Right hindlimb (tissue), 1 donor: ENCODE results near the gene FAM131B.
"Not testable (repeated sequence)": the region's sequence is repeated elsewhere in the genome, so short reads cannot be mapped to it uniquely, and the experiment has no call there.

Source experiments
- DNase-seq: peaks from one replicate; pipeline ENCODE4 v3.0.0-alpha.2; 2018

The FAM131B gene

DNA sequence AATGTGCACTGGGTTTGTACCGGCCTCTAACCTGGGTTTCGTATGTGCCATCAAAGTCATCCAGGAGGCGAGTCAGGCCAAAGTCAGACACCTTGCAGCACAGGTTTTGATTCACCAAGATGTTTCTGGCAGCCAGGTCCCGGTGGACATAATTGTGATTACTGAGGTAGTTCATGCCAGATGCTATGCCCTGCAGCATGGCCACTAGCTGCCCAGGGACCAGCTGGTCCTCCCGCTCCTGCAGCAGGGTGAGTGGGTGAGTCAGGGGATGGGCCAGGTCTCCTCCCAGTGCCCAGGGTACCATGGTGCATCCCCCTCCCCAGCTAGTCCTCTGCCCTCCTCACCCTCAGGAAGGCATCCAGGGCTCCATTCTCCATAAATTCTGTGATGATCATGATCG lies 32.3 kb upstream of the FAM131B start:
- DNase-seq, result no peak

DNA sequence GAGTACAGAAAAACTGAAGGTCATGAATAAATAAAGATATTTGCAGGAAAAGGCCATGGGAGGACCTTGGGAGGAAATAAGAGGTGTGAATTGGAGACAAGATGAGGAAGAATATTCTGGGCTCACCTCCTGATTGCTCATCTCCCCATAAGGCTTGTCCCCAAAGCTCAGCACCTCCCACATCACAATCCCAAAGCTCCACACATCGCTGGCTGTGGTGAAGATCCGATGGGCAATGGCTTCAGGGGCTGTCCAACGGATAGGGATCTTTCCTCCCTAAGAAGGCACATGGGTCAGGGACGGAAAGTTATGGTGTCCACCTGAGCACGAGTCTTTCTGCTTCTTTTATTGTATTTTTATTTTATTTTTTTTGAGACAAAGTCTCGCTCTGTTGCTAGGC lies 31.6 kb upstream of the FAM131B start:
- DNase-seq, result no peak

DNA sequence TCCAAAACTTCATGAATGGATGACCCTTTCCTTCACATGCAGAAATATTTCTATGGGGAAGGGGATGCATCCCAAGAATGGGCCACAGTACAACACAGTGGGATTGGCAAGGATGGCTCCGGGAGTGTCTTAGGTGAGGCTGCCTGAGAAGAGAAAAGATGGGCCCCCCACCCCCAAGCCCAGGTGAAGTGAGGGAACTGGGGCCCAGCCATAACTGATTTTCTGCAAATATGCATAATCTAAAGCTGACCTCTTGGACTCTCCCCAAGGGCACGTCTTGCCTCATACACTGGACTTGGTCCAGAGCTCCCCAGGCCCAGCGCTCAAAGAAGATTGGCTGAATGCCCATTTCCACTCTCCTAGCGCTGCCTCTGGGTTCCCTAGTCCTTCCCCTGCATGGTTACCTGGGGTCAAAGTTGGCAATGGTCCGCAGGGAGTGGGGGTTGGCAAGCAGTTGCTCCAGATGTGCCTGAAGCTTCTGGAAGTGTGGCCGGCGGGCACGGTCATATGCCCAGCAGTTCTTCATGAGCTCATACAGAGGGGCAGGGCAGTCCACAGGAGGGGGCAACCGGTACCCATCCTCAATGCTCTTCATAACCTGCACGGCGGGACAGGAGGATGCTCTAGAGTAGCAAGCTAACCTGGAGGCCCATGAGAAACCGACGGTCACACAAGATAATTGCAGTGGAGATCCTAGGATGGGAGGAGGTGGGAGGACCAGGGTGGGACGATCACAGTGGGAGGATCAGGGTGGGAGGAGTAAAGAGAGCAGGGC lies 30.9 kb upstream of the FAM131B start:
- DNase-seq, result no peak

DNA sequence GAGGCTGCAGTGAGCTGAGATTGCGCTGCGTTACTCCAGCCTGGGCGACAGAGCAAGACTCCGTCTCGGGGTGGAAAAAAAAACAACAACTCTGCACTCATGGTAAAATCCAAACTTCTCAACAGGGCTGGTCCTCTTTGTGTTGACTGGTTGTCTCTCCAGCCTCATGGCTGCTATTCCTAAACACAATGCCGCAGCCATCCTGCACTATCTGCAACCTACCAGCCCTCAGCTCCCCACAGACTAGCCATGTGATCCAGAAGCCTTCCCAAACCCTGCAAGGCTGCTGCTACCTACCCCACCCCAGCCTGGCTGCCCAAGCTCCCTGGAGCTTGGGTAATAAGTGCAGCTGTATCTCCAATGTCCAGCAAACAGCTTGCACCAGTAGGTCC lies 30.4 kb upstream of the FAM131B start:
- DNase-seq, result no peak

DNA sequence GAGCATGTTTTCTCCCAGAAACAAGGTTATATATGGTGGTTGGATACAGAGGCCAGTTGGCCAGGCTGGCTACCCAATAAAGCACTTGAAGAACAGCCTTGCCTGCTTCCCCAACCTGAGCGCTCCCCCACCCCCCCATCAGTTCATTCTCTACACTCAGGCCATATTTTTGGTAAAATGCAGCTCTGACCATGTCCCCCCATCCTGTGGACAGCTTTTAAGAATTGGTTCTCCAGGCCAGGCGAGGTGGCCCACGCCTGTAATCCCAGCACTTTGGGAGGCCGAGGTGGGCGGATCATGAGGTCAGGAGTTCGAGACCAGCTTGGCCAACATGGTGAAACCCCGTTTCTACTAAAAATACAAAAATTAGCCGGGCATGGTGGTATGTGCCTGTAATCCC lies 29.9 kb upstream of the FAM131B start:
- not testable (repeated sequence) for DNase-seq

DNA sequence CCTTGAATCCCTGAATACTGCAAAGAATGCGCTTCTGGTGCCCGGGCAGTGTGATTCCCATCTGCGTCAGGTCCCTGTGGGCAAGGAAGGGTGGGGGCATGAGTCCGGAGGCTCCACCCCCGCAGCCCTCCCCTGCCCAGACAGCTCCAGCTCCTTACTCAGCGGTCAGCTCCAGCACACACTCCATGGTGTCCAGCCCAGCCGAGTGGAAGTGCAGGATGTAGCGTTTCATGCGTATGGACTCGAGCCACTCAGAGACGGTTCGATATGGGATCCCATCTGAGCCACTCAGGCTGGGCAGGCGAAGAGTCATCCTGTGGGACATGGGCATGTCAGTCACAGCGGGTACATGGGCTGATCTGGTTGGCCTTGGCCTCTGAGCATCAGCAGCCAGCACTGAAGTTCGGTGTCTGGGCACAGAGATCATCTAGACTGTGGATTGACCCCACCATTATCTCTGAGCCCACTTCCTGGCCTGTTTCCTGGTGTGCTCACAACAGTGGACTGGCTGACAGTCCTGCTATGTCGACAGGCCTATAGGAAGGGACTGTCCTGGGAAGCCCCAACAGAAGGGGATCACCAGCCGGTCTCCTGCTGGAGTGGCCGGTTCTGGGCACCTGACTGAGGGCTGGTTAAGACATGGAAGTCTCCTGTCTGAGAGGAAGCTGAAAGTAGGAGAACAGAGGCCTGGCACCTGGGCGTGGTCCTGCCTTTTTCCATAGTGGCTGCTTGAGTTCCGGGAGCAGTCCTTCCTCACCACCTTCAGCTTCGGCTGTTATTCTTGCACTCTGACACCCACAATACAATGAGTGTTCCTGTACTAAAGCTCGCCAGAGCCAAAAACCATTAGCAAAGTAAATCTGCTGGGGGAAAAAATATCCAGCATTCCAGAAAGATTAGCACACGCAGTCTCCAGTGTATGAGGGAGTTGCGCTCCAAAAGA lies 29.2 kb upstream of the FAM131B start:
- peak; percentile 54 for DNase-seq

DNA sequence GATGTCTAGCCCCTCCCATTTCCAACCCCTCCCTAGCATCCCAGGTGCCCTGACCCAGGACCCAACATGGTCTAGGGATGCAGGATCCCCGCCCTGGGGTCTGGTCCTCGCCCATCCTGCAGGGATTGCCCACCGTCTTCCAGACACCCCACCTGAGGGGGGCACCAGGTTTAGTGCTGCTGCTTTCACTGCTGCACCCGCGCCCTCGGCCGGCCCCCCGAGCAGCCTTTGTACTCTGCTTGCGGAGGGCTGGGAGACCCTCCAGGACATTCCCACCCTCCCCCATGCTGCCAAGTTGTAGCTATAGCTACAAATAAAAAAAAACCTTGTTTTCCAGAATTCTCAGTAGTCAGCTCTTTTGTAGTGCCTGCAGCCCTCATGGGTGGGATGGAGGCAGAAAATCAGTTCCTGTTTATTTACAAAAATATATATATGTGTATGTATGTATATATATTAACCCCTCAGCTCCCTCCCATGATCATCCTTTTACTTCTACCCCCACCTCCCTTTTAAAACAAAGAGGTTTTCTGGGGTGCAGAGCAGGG lies 28.3 kb upstream of the FAM131B start:
- no peak for DNase-seq

DNA sequence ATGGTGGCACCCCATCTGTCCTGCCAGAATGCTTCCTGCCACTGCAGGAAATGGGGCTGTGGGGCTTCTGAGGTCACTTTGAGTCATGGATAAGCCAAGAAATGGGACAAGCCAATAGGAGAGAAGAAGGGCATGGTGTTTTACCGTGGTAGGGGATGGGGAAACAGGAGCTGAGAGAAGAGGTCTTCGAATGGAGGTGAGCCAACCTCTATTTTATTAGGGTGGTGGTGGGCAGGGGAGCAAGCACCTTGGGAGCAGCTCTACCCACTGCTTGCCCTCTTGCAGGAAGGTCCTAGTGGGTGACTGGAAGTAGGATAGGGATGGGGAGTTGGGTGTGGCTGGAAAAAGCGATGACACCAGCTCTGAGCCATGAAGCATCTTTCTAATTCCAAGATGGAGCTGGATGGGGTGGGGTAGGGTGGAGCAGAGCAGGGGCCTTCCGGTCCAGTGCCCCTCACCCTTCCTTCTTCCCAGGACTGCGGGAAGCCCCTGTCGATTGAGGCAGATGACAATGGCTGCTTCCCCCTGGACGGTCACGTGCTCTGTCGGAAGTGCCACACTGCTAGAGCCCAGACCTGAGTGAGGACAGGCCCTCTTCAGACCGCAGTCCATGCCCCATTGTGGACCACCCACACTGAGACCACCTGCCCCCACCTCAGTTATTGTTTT lies 27.7 kb upstream of the FAM131B start:
- DNase-seq, result no peak

DNA sequence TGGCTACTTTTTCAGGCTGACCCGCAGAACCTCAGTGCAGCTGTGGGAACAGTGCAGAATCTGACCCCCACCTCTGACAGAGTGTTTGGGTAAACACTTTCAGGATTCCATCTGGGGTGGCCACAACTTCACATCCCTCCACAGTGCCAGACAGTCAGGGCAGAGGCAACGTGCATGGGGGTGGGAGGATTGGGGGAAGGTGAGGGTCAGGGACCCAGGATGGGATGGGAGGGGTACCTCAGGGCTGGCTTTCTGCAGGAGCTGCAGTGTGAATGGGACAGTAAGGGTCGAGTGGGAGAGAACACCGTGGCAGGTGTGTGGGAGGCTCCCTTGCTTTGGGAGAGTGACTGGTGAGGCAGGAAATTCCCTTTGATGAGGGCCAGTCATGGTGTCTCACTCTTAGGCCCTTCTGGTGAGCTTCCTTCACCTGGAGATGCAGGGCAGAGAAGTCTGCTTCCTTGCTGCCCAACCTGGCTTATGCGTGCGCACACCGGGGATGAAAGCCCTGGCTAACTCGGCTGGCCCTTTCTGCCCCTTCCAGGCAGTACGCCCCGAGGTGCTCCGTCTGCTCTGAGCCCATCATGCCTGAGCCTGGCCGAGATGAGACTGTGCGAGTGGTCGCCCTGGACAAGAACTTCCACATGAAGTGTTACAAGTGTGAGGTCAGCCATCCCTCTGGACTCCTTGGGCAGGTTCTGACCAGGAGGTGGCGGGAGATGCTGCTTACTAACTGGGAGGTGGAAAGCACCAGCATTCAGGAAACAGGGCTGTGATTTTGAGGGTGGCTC lies 27.0 kb upstream of the FAM131B start:
- no peak for DNase-seq

DNA sequence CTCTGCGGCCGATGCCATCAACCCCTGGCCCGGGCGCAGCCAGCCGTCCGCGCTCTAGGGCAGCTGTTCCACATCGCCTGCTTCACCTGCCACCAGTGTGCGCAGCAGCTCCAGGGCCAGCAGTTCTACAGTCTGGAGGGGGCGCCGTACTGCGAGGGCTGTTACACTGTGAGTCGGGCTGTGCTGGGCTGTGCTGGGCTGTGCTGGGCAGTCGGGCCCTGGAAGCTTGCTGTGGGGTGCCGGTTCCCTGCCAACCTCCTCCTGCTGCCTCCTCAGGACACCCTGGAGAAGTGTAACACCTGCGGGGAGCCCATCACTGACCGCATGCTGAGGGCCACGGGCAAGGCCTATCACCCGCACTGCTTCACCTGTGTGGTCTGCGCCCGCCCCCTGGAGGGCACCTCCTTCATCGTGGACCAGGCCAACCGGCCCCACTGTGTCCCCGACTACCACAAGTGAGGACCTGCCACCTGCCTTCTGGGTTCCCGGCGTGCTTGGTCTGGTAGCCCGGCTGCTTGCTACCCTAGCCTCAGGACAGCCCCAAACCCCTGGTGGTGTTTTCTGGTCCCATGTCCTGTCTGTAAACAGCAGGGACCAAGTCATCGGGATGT lies 26.1 kb upstream of the FAM131B start:
- no peak for DNase-seq

DNA sequence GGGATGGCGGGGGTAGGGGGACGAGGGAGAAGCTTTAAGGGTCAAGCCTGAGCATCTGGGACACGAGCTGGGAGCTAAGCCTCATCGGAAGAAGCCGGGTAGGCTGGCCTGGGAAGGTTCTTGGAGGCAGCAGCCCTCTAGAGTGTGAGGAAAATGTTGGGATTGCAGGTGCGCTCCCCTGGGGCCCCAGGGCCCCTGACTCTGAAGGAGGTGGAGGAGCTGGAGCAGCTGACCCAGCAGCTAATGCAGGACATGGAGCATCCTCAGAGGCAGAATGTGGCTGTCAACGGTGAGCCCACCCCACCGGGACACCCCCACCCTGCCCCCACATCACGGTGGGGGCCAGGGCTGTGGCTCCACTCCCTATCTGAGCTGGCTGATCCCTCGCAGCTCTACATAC lies 25.5 kb upstream of the FAM131B start:
- DNase-seq, result no peak

DNA sequence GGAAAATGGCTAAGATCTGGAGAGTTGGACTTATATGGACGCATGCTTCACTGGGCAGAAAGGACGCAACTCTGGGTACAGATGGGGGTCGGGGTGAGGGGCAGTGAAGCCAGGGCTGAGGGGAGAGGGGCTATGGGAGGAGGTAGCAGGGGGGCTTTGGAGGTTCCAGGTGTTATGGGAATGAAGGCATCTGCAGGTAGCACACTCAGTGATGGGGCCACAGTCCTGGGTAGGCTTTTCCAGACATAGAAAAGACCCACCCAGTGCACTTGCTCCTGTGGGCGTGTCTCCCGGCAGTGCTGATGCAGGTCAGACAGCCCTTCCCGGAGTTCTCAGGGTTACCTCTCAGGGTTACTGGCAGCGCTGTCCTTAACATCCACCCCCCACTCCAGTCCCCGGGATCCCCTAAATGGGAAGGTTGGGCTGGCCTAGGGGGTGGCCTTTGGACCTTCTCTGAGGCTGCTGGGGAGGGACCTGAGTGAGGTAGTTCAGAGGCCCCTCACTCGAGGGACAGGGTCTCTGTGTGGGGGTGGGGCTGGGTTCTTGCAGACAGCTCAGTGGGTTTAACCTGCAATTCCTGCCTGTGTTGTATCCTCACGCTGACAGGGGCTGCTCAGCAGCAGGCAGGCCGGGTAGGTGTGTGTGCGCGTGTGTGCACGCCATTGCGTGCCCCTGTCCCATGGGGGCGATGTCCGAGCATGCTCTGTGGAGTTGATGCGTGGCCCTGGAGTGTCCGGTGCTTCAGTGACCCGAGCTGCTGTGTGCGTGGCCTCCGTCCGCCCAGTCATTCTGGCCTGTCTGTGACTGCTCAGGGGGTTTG lies 24.9 kb upstream of the FAM131B start:
- DNase-seq, result peak; percentile 24

DNA sequence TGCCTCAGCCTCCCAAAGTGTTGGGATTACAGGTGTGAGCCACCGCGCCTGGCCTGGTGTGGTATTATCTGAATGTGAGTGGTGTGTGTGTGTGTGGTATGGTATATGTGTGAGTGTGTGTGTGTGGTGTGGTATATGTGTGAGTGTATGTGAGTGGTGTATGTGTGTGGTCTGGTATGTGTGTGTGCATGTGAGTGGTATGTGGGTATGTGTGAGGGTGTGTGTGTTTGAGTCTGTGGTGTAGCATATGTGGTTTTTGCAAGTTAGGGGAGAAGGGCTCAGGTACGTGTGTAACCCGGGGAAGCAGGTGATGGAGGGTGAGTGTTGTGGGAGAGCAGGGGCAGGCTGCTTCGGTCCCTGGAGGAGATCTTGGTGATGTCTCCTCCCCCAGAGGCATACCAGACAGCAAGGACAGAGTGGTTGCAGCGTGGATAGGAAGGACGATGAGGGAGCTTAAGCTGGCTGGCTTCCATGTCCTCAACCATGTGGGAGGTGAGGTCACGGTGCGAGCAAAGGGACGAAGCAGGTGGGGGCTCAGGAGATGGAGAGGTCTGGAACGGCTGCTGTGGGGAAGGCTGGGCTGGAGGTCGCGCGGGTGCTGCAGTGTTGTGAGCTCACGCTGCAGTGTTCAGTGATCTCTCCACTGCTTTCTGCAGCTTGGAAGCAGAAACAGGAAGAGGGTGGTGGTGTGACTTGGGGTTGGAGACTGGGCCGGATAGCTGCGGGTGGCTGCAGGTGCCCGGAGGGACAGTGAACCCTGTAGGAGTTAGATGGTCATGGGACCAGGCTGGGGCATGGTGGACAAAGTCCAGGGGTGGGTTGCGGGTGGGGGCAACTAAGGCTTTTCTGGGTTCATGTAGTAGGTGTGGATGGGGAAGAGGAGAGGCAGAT lies 23.6 kb upstream of the FAM131B start:
- DNase-seq, result peak; percentile 36

DNA sequence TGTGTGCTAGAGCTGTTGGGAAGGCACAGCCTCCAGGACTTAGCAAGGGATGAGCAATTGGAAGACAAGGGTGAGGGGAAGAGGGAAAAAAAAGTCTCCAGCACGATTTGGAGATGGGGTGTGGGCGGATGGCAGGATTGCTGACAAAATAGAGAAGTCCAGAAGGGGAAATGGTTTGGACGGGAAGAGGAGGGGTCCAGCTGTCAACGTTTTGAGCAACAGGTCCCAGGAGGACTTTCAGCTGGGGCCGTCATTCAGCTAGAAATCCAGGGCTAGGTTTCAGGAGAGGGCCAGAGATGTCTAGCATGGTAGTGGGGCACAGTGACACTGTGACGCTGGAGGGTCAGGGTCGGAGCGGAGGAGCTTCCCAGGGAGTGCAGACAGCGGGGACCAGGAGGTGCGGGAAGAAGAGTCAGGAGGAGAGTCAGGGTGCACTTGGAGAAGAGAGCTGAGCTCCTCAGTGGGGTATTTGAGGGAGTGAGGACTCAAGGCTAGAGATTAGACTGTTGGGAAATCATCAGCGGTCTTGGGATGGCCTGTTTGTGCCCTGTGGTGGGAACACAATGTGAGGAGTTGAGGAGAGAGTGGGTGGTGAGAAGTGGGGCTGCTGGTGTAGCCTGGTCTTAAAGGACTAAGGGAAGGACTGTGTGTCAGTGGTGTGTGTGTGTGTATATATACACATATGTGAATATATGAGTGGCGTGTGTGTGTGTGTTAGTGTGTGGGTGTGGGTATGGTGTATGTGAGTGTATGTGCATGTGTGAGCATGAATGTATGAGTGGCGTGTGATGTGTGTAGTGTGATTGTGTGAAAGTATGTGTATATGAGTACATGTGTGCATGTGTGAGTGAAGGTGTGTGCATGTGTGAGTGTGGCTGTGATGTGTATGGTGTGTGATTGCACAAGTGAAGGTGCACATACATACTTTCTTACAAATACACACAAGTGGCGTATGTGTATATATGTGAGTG lies 22.4 kb upstream of the FAM131B start:
- peak; percentile 62 for DNase-seq

DNA sequence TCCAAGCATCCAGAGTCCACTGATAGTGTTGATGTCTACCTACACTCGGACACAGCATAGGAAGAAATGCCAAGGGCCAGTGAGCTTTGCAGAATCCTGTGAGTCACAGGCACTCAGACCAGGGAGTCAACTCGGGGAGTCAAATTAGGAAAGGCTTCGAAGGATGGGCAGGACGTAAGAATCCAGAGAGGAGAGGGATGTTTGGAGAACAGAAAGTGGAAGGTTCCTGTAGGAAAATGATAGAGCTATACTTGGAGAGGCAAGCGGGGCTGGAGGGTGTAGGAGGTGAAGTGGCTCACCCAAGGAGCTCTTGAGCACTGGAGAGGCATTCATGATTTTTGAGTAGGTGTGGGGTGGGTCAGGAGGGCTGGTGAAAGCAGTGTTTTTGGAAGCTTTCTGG lies 21.6 kb upstream of the FAM131B start:
- no peak for DNase-seq

DNA sequence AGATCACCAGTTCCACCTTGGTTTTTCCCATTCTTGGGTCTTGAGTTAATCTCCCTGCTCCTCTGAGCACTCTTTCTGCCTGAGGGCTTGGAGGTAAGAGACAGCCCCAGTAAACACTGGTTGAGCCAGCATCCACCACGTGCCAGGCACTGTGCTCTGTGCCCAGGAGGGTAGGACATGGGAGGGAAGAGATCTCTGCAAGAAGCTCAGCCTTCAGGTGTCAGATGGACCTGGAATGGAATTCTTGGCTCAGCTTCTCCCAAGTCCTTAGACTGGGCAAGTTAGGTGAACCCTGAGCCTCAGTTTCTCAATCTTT lies 21.1 kb upstream of the FAM131B start:
- no peak for DNase-seq

DNA sequence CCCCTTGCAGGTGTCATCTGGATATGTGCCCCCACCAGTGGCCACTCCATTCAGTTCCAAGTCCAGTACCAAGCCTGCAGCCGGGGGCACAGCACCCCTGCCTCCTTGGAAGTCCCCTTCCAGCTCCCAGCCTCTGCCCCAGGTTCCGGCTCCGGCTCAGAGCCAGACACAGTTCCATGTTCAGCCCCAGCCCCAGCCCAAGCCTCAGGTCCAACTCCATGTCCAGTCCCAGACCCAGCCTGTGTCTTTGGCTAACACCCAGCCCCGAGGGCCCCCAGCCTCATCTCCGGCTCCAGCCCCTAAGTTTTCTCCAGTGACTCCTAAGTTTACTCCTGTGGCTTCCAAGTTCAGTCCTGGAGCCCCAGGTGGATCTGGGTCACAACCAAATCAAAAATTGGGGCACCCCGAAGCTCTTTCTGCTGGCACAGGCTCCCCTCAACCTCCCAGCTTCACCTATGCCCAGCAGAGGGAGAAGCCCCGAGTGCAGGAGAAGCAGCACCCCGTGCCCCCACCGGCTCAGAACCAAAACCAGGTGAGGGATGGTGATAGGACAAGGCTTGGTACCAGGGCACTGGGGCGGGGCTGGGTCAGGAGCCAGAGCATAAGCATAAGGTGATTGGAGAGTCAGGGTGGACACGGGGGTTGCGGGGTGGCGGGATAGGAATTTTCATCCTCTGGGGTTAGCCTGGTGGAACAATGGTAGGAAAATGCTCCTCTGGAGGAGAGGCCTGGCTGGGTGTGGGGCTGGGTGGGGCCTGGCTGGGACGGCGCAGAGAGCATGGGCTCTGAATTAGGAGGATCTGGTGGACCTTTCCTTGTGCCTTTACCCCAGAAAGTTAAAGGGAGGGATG lies 20.5 kb upstream of the FAM131B start:
- no peak for DNase-seq
